Measurements from ENCODE around the gene NT5DC3.

NT5DC3 gene

GRCh38 chr12:103773109-103773910, 67.7 kb downstream of the NT5DC3 start:
- DNase-seq (ENCODE audit: low spot score) (no peak), ATAC-seq (ENCODE audit: low read depth) (no peak)
- H3K36me3 ChIP-seq (ENCODE audit: low read depth), result peaks cover 40% of the 10 kb centered on the region
- H3K27ac ChIP-seq (ENCODE audit: poor library complexity, severe bottlenecking), result no peak overlapping the region
- TF ChIP-seq, protein P1, sequence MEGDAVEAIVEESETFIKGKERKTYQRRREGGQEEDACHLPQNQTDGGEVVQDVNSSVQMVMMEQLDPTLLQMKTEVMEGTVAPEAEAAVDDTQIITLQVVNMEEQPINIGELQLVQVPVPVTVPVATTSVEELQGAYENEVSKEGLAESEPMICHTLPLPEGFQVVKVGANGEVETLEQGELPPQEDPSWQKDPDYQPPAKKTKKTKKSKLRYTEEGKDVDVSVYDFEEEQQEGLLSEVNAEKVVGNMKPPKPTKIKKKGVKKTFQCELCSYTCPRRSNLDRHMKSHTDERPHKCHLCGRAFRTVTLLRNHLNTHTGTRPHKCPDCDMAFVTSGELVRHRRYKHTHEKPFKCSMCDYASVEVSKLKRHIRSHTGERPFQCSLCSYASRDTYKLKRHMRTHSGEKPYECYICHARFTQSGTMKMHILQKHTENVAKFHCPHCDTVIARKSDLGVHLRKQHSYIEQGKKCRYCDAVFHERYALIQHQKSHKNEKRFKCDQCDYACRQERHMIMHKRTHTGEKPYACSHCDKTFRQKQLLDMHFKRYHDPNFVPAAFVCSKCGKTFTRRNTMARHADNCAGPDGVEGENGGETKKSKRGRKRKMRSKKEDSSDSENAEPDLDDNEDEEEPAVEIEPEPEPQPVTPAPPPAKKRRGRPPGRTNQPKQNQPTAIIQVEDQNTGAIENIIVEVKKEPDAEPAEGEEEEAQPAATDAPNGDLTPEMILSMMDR (IDR thresholded peaks at IDR 0.05; ENCODE audit: poor library complexity, severe bottlenecking), result no peak
- H3K27me3 ChIP-seq (ENCODE audit: insufficient read depth, poor library complexity, severe bottlenecking), result no peaks in the 10 kb centered on the region
- no peaks in the 10 kb centered on the region for H3K4me1 ChIP-seq (ENCODE audit: insufficient read depth, poor library complexity, severe bottlenecking)
- H3K4me3 ChIP-seq (ENCODE audit: severe bottlenecking), result no peak overlapping the region
- H3K9me3 ChIP-seq (ENCODE audit: severe bottlenecking), result no peaks in the 10 kb centered on the region

DNA sequence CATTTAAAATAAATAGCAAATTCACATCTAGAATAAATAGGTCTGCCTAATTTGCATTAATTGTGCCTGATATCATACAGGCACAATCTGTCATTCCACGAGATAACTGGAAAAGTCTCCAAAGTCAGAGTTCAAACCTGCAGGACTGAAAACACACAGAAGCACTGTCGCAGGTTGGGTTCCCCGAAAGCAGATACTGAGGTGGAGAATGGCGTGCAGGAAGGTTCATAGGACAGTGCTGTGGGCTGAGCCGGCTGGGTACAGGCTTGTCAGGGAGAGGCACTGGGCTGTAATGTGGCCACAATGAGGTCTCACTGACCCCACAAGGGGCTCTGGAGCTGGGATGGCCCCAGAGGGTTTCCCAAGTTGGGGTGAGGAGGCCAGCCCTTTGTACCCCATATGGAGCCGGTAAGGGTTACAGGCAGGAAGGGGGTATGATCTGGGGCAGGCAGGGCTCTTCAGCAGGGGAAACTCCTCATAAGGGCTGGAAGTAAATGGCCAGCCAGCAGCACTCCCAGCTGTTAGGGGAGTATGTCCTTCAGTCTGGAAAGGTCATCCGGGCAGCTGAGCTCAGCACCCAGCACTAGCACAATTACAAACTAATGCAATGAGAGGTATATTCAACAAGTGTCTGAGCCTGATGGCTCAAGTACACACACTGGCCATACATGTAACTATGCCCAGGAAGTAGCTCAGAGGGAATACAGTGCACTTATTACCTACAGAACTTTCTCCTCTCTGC, 68.5 kb downstream of the NT5DC3 start:
- Histone ChIP-seq H3K27ac (ENCODE audit: poor library complexity, severe bottlenecking) (no peak overlapping the region), H3K9me3 (ENCODE audit: severe bottlenecking) (no peaks in the 10 kb centered on the region), H3K36me3 (ENCODE audit: low read depth) (peaks cover 38% of the 10 kb centered on the region), H3K4me1 (ENCODE audit: insufficient read depth, poor library complexity, severe bottlenecking) (no peaks in the 10 kb centered on the region), H3K27me3 (ENCODE audit: insufficient read depth, poor library complexity, severe bottlenecking) (no peaks in the 10 kb centered on the region), H3K4me3 (ENCODE audit: severe bottlenecking) (no peak overlapping the region)
- DNase-seq (ENCODE audit: low spot score), result no peak
- no peak for ATAC-seq (ENCODE audit: low read depth)
- TF ChIP-seq, protein P1 (IDR thresholded peaks at IDR 0.05; ENCODE audit: poor library complexity, severe bottlenecking), result no peak

- Histone ChIP-seq H3K4me3 (ENCODE audit: severe bottlenecking) (no peak overlapping the region), H3K27me3 (ENCODE audit: insufficient read depth, poor library complexity, severe bottlenecking) (no peaks in the 10 kb centered on the region), H3K27ac (ENCODE audit: poor library complexity, severe bottlenecking) (no peak overlapping the region), H3K36me3 (ENCODE audit: low read depth) (peaks cover 37% of the 10 kb centered on the region), H3K9me3 (ENCODE audit: severe bottlenecking) (no peaks in the 10 kb centered on the region), H3K4me1 (ENCODE audit: insufficient read depth, poor library complexity, severe bottlenecking) (no peaks in the 10 kb centered on the region)
- TF ChIP-seq, protein P1 (IDR thresholded peaks at IDR 0.05; ENCODE audit: poor library complexity, severe bottlenecking), result peak; percentile 45
- DNase-seq (ENCODE audit: low spot score) (no peak), ATAC-seq (ENCODE audit: low read depth) (peak; percentile 72)
These were observed 69.6 kb downstream of the NT5DC3 start for GRCh38 chr12:103771466-103771865.

DNA sequence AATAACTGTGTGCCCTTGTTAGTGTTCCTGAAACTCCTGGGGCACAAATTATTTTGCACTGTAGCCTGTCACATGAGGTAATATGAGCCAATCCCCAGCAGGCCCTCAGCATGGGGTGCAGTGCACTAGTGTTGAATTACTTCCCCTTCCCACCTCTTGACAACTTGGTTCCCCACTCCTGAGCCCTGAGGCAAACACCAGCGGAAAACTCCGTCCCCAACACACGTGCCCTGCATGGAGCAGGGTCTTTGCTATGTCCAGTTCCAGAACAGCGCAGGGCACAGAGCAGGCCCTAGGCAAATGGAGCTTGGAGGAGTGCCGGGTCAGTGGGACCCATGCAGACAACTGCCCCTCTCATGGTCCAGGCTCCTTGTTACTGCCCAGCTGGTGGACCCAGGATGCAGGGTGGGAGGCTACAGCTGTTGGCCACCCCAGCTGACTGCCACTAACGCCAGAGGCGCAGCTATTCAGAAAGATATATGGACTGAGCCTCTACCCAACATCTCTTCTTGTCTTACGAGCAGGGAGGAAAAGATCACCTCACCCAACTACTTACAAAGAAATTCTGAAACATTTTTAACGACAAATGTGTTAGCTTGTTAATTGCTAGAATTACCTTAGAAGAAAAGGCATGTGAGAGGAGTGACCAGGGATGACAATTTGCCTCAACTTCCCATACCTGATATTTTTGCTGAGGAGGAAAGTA, 71.6 kb downstream of the NT5DC3 start:
- Histone ChIP-seq H3K27ac (ENCODE audit: poor library complexity, severe bottlenecking) (no peak overlapping the region), H3K27me3 (ENCODE audit: insufficient read depth, poor library complexity, severe bottlenecking) (no peaks in the 10 kb centered on the region), H3K36me3 (ENCODE audit: low read depth) (peaks cover 32% of the 10 kb centered on the region), H3K4me3 (ENCODE audit: severe bottlenecking) (no peak overlapping the region), H3K9me3 (ENCODE audit: severe bottlenecking) (no peaks in the 10 kb centered on the region), H3K4me1 (ENCODE audit: insufficient read depth, poor library complexity, severe bottlenecking) (no peaks in the 10 kb centered on the region)
- no peak for DNase-seq (ENCODE audit: low spot score)
- ATAC-seq (ENCODE audit: low read depth), result no peak
- TF ChIP-seq, protein P1 (IDR thresholded peaks at IDR 0.05; ENCODE audit: poor library complexity, severe bottlenecking), result no peak

All from RWPE2 (cell line).